Lung (tissue), 12 donors: Measurements from ENCODE around the gene DUSP5. TPM values are rescaled to one million over a fixed set of nuclear protein-coding genes. Genes with fewer than 3 reads are reported as not detected.

Experiments used
- ATAC-seq: fragments of 200-7000 bp; cut with Tn5 transposase; one replicate; pipeline ENCODE4 v1.9.1; 2020; ENCODE audit warnings: moderate number of reproducible peaks; ENCODE audit not compliant: insufficient read depth, low FRiP score
- DNase-seq, 3 donors: peaks; one replicate each; pipeline ENCODE4 v3.0.0-alpha.2; 2013 to 2017
- H3K27ac ChIP-seq, 2 donors: one replicate each; pipeline ENCODE4 v1.5.1; 2013; ENCODE audit warnings: mild to moderate bottlenecking in 2 of 2, moderate library complexity in 2 of 2, control low read depth in 1 of 2, inconsistent platforms in 1 of 2, low read depth in 1 of 2, low read length in 1 of 2
- H3K27me3 ChIP-seq, 3 donors: one replicate each; pipeline ENCODE4 v1.5.1; 2013; ENCODE audit warnings: low read length in 2 of 3; ENCODE audit not compliant: control insufficient read depth in 3 of 3, insufficient read depth in 3 of 3
- H3K36me3 ChIP-seq, 4 donors: one replicate each; pipeline ENCODE4 v1.5.1; 2013; ENCODE audit warnings: low read length in 4 of 4, mild to moderate bottlenecking in 1 of 4, moderate library complexity in 1 of 4; ENCODE audit not compliant: control insufficient read depth in 4 of 4, insufficient read depth in 4 of 4
- H3K4me1 ChIP-seq, 5 donors: one replicate each; pipeline ENCODE4 v1.5.1; 2013; ENCODE audit warnings: low read length in 5 of 5, mild to moderate bottlenecking in 2 of 5, moderate library complexity in 1 of 5; ENCODE audit not compliant: control insufficient read depth in 5 of 5, insufficient read depth in 5 of 5
- H3K4me3 ChIP-seq: one replicate; pipeline ENCODE4 v1.5.1; 2013; ENCODE audit warnings: mild to moderate bottlenecking, control low read depth, moderate library complexity
- H3K9ac ChIP-seq, 2 donors: one replicate each; pipeline ENCODE4 v1.5.1; 2013; ENCODE audit warnings: low read length in 2 of 2, control low read depth in 1 of 2; ENCODE audit not compliant: insufficient read depth in 1 of 2
- H3K9me3 ChIP-seq, 4 donors: one replicate each; pipeline ENCODE4 v1.5.1; 2013; ENCODE audit warnings: low read length in 3 of 4, mild to moderate bottlenecking in 1 of 4, moderate library complexity in 1 of 4; ENCODE audit not compliant: control insufficient read depth in 4 of 4, insufficient read depth in 3 of 4
- CTCF ChIP-seq: IDR thresholded peaks from 2 replicates; pipeline ENCODE4 v1.5.1; 2012; ENCODE audit warnings: mild to moderate bottlenecking; ENCODE audit errors: control extremely low read depth, extremely low read depth
- WGBS, 2 donors: extraction: QIAGEN DNeasy Blood & Tissue Kit; methylation state at CpG; one replicate each; pipeline ENCODE4 v1.1.7; 2013; 5-methylcytosine and 5-hydroxymethylcytosine counted together
- polyA plus RNA-seq, 2 donors: library from polyadenylated mRNA; stranded (reverse); fragments of 200-250 nt; gene quantifications; one replicate each; pipeline ENCODE4 v1.2.1, GENCODE V29; 2013
- total RNA-seq, 2 donors: library from RNA; depleted of rRNA in 1 of 2; stranded (reverse); fragments of >200 nt in 1 of 2; gene quantifications; one replicate each; pipeline ENCODE4 v1.2.1, GENCODE V29; 2014 to 2021
- donor health status: control.
- donor health status: control.
- donor health status: Bipolar disorder and iron deficiency.
- donor health status: healthy.
- donor health status: DM: yes; HTN: yes; CAD: no.

DUSP5 gene
- total and polyA plus RNA-seq, 4 donors, result 10.3 to 16.4 (median 12.9) TPM

GRCh38 chr10:110488940-110489339, 8.8 kb upstream of the DUSP5 start:
- Histone ChIP-seq H3K9me3 (no peaks in the 10 kb centered on the region), H3K27me3 (peaks cover 0 to 14% (median 0%) of the 10 kb centered on the region in 3 donors), H3K4me3 (no peak overlapping the region), H3K9ac (no peak overlapping the region), H3K36me3 (no peaks in the 10 kb centered on the region), H3K4me1 (peaks cover 0 to 4% (median 0%) of the 10 kb centered on the region in 5 donors), H3K27ac (no peak overlapping the region)
- ATAC-seq, result no peak
- no peak for DNase-seq
- no peak for TF ChIP-seq CTCF
- WGBS, 2 donors, result 28 to 59% methylated on average over 5 of the region's 5 CpGs

DNA sequence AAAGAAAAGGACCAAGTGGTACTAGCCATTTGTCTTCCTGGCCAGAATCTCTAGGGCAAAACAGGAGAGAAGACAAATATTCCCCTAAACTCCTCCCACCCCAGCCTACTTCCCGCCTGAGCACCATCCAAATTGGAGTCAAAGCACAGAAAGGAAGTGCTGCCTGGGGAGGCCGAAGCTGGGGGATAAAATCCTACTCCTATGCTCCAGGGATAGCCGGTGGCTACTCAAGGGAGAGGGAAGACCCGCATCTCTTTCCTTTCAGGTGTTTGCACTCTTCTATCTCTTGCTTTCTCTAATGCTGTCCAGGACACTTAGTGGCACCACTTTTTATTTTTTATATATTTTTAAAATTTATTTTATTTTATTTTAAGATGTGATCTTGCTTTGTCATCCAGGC, 7.1 kb upstream of the DUSP5 start:
- H3K27me3 ChIP-seq, result peaks cover 0 to 18% (median 0%) of the 10 kb centered on the region in 3 donors
- no peak overlapping the region for H3K27ac ChIP-seq
- 85 to 88% methylated on average over 4 of the region's 4 CpGs for WGBS, 2 donors
- DNase-seq (no peak), ATAC-seq (no peak)
- no peak for TF ChIP-seq CTCF
- no peak overlapping the region for H3K9ac ChIP-seq
- no peaks in the 10 kb centered on the region for H3K9me3 ChIP-seq
- no peaks in the 10 kb centered on the region for H3K36me3 ChIP-seq
- H3K4me1 ChIP-seq, result peaks cover 0 to 4% (median 0%) of the 10 kb centered on the region in 5 donors
- H3K4me3 ChIP-seq, result no peak overlapping the region

GRCh38 chr10:110491346-110491745, 6.4 kb upstream of the DUSP5 start:
- Histone ChIP-seq H3K27ac (no peak overlapping the region), H3K9me3 (no peaks in the 10 kb centered on the region), H3K9ac (no peak overlapping the region), H3K36me3 (no peaks in the 10 kb centered on the region), H3K4me1 (peaks cover 0 to 6% (median 0%) of the 10 kb centered on the region in 5 donors), H3K4me3 (no peak overlapping the region), H3K27me3 (peaks cover 0 to 18% (median 0%) of the 10 kb centered on the region in 3 donors)
- WGBS, 2 donors, result 90 to 92% methylated on average over 2 of the region's 2 CpGs
- no peak for TF ChIP-seq CTCF
- ATAC-seq, result no peak
- DNase-seq, result no peak

DNA sequence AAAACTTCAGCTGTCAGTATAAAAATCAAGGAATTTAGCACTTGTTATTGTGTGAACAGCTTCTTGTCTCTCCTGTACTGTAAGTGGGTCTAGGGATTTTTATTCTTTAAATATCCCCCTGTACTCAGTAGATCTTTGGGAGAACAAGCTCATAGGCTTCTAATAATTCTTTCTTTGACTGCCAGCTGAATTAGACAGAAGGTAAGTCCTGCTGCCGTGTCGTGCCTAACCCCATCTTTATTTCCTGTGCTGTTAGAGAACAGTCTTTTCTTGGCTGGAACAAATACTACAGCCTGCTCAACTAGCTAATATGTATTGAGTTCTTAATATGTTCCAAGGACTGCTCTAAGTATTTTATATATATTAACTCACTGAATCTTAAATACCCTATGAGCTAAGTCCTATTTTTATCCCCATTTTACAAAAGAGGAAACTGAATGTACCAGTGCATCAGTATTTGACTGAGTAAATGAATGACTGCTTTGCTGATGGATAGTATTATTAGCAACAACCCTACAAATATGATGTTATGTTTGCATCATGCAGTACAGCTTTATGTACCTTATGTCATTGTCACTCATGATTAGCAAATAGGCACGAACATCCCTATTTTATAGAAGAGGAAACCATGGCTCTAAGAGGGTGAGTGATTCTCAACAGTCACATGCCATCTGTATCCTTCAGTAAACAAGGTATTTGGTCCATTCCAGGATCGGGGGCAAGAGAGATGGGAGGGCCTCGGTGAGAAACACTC, 5.5 kb upstream of the DUSP5 start:
- TF ChIP-seq CTCF, result no peak
- WGBS, 2 donors, result 48 to 54% methylated on average over 5 of the region's 5 CpGs
- no peak for DNase-seq

More for the DNA sequence above, 5.5 kb upstream of the DUSP5 start:
- H3K27ac ChIP-seq, result no peak overlapping the region
- peaks cover 0 to 13% (median 0%) of the 10 kb centered on the region in 5 donors for H3K4me1 ChIP-seq
- H3K27me3 ChIP-seq, result peaks cover 0 to 27% (median 0%) of the 10 kb centered on the region in 3 donors
- no peaks in the 10 kb centered on the region for H3K36me3 ChIP-seq
- no peak overlapping the region for H3K9ac ChIP-seq
- no peaks in the 10 kb centered on the region for H3K9me3 ChIP-seq
- no peak for ATAC-seq
- no peak overlapping the region for H3K4me3 ChIP-seq
